ENCODE data around the gene FGF12.
A peak's percentile ranks its signal among the peaks of the same experiment; 100 is the strongest.

DNA sequence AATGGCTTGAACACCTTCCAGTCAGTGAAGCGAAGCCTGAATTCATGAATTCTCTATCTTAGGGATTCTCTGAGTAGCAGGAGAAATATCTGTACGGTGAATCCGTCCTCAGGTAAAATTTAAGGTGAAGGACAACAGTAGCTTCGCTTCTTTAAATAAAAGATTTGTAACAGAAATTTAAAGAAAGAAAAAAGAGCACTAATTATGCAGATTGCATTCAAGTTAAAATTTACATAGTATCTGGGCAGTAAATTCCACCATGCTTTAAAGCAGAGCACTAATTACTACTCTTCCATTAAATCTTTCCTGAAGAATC is 282.6 kb downstream of the FGF12 start:
- TF ChIP-seq, protein P1, sequence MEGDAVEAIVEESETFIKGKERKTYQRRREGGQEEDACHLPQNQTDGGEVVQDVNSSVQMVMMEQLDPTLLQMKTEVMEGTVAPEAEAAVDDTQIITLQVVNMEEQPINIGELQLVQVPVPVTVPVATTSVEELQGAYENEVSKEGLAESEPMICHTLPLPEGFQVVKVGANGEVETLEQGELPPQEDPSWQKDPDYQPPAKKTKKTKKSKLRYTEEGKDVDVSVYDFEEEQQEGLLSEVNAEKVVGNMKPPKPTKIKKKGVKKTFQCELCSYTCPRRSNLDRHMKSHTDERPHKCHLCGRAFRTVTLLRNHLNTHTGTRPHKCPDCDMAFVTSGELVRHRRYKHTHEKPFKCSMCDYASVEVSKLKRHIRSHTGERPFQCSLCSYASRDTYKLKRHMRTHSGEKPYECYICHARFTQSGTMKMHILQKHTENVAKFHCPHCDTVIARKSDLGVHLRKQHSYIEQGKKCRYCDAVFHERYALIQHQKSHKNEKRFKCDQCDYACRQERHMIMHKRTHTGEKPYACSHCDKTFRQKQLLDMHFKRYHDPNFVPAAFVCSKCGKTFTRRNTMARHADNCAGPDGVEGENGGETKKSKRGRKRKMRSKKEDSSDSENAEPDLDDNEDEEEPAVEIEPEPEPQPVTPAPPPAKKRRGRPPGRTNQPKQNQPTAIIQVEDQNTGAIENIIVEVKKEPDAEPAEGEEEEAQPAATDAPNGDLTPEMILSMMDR (IDR thresholded peaks at IDR 0.05) = peak in 1 of 12 donors; percentile 19
- TF ChIP-seq POLR2A (IDR thresholded peaks at IDR 0.05) = no peak
